ENCODE measurements around the gene BCO1. TPM values are rescaled to one million over a fixed set of nuclear protein-coding genes. Genes with fewer than 3 reads are reported as not detected.
A peak's percentile ranks its signal among the peaks of the same experiment; 100 is the strongest.

The BCO1 gene
- total and polyA plus RNA-seq, 2 experiments from 2014 or later = not detected

DNA sequence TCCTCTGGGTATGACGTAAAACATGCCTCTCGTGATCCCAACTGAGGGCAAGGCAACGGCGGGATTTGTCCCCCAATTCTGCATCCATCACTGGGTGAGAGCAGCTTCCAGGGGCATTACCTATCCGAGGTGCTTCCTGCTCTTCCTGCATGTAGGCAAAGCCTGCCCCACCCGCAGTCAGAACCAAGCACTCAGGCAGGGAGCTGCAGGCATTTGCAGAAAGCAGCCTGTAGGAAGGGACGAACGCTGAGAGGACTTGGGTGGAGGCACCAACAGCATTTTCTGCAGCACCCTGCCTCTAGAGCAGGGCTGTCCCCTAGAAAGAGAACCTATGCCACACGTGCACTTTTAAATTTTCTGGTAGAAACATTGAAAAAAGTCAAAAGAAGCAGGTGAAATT lies 5.5 kb downstream of the BCO1 start:
- DNase-seq (ENCODE audit: low read depth in 1 of 2, low spot score in 1 of 2) = no peak

DNA sequence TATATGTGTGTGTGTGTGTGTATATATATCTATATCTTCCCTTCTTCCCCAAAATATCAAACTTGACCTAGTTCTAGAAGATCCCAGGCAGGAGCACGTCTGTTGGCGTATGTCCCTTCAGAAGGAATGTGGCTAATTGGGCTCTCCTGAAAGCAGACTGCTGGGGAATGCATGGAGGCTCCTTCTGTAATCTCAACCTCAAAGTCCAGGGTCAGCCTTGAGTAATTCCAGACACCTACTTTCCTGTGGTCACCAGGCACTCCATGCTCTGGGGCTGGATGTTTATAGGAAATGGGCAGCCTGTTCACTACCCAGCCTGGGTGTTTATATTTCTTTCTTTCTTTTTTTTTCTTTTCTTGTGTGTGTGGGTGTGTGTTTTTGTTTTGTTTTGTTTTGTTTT lies 13.4 kb downstream of the BCO1 start:
- H3K36me3 ChIP-seq = no peaks in the 10 kb centered on the region
- H3K4me1 ChIP-seq (ENCODE audit: low read depth) = peaks cover 11% of the 10 kb centered on the region
- no peak overlapping the region for H3K4me3 ChIP-seq
- TF ChIP-seq, protein P1, sequence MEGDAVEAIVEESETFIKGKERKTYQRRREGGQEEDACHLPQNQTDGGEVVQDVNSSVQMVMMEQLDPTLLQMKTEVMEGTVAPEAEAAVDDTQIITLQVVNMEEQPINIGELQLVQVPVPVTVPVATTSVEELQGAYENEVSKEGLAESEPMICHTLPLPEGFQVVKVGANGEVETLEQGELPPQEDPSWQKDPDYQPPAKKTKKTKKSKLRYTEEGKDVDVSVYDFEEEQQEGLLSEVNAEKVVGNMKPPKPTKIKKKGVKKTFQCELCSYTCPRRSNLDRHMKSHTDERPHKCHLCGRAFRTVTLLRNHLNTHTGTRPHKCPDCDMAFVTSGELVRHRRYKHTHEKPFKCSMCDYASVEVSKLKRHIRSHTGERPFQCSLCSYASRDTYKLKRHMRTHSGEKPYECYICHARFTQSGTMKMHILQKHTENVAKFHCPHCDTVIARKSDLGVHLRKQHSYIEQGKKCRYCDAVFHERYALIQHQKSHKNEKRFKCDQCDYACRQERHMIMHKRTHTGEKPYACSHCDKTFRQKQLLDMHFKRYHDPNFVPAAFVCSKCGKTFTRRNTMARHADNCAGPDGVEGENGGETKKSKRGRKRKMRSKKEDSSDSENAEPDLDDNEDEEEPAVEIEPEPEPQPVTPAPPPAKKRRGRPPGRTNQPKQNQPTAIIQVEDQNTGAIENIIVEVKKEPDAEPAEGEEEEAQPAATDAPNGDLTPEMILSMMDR (IDR thresholded peaks at IDR 0.05; ENCODE audit: low read depth, low read length) = no peak
- DNase-seq (ENCODE audit: low read depth in 1 of 2, low spot score in 1 of 2) = peak; percentile 79 to 90
- H3K27ac ChIP-seq = peak overlapping the region; percentile 96
- H3K9me3 ChIP-seq (ENCODE audit: low read depth) = no peaks in the 10 kb centered on the region
- H3K27me3 ChIP-seq = no peaks in the 10 kb centered on the region

More for the DNA sequence above, 5.5 kb downstream of the BCO1 start:
- no peaks in the 10 kb centered on the region for H3K27me3 ChIP-seq
- no peaks in the 10 kb centered on the region for H3K4me1 ChIP-seq (ENCODE audit: low read depth)
- H3K27ac ChIP-seq = no peak overlapping the region
- H3K9me3 ChIP-seq (ENCODE audit: low read depth) = no peaks in the 10 kb centered on the region
- TF ChIP-seq, protein P1 (IDR thresholded peaks at IDR 0.05; ENCODE audit: low read depth, low read length) = no peak
- H3K4me3 ChIP-seq = no peak overlapping the region
- no peaks in the 10 kb centered on the region for H3K36me3 ChIP-seq

DNA sequence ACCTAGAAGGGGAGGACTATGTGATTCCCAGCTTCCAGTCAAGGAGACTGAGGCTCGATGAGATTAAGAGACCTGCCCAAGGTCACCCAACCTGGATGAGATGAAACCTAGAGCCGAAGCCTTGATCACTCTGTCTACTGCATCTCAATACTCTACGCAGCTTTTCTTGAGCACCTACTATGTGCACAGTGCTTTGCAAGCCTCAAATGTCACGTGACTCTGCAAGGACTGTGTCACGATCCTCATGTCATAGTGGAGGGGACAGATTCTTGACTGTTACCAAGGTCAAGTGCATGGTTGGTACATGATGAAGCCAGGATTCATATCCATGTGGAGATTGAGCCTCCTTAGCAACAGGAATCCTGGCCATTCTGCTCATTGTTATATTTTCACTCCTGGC lies 14.7 kb downstream of the BCO1 start:
- TF ChIP-seq, protein P1 (IDR thresholded peaks at IDR 0.05; ENCODE audit: low read depth, low read length) = no peak
- Histone ChIP-seq H3K9me3 (ENCODE audit: low read depth) (no peaks in the 10 kb centered on the region), H3K4me3 (no peak overlapping the region), H3K36me3 (no peaks in the 10 kb centered on the region), H3K27ac (no peak overlapping the region), H3K4me1 (ENCODE audit: low read depth) (peaks cover 11% of the 10 kb centered on the region), H3K27me3 (no peaks in the 10 kb centered on the region)
- DNase-seq (ENCODE audit: low read depth in 1 of 2, low spot score in 1 of 2) = no peak

DNA sequence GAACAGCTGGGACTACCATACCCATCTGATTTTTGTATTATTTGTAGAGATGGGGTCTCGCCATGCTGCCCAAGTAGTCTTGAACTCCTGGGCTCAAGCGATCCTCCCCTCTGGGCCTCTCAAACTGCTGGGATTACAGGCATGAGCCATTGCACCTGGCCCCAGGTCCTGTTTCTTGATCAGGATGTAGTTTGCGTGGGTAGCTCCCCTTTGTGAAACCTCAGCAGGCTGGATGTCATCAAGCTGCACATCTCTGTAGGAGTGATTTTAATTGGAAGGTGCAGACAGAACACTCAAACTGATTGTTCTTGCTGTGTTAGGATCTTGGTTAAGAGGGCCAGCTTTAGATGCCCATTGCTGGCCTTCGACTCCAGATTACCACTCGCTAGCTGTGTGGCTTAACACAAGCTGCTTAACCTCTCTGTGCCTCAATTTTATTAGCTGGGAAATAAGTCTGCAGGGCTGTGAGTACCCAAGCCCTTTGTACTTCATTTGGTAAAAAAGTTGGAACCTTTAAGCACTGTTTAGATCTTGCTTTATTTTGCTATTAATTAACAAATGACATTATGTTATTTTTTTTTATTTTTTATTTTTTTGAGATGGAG lies 16.5 kb downstream of the BCO1 start:
- H3K4me1 ChIP-seq (ENCODE audit: low read depth) = peaks cover 11% of the 10 kb centered on the region
- TF ChIP-seq, protein P1 (IDR thresholded peaks at IDR 0.05; ENCODE audit: low read depth, low read length) = no peak
- H3K27me3 ChIP-seq = no peaks in the 10 kb centered on the region
- no peak overlapping the region for H3K4me3 ChIP-seq
- H3K27ac ChIP-seq = no peak overlapping the region
- H3K36me3 ChIP-seq = no peaks in the 10 kb centered on the region
- no peak for DNase-seq (ENCODE audit: low read depth in 1 of 2, low spot score in 1 of 2)
- H3K9me3 ChIP-seq (ENCODE audit: low read depth) = no peaks in the 10 kb centered on the region

DNA sequence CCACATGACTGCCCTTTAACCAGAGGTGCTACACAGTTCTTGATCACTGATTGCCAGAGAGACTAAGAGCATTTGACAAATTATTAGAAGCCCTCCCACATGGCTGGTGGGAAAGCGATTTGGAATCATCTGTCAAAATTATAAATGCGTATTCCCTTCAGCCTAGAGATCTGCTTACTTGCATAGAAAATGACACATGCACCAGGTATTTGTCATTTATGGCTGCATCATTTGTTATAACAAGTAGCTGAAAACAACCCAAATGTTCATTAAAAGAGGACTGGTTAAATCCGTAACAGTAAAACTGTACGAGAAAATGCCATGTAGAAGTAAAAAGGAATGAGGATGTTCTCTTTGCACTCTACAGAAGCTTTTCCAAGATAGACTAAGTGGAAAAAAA lies 21.4 kb downstream of the BCO1 start:
- no peak overlapping the region for H3K4me3 ChIP-seq
- no peaks in the 10 kb centered on the region for H3K27me3 ChIP-seq
- no peak overlapping the region for H3K27ac ChIP-seq
- no peak for DNase-seq (ENCODE audit: low read depth in 1 of 2, low spot score in 1 of 2)
- H3K36me3 ChIP-seq = no peaks in the 10 kb centered on the region
- TF ChIP-seq, protein P1 (IDR thresholded peaks at IDR 0.05; ENCODE audit: low read depth, low read length) = no peak
- H3K4me1 ChIP-seq (ENCODE audit: low read depth) = peaks cover 3% of the 10 kb centered on the region
- no peaks in the 10 kb centered on the region for H3K9me3 ChIP-seq (ENCODE audit: low read depth)

Data from cardiac muscle cell (in vitro differentiated cells and primary cell).